ENCODE measurements around the gene P3H1. TPM values are rescaled to one million over a fixed set of nuclear protein-coding genes. Genes with fewer than 3 reads are reported as not detected.
A peak's percentile ranks its signal among the peaks of the same experiment; 100 is the strongest.

The P3H1 gene
- total RNA-seq, 2 experiments from 2014 or later = 40.1 to 43.3 TPM

- H3K4me3 Mint-ChIP-seq = no peak overlapping the region
- no peaks in the 10 kb centered on the region for H3K27me3 Mint-ChIP-seq
- H3K4me1 Mint-ChIP-seq = peaks cover 36% of the 10 kb centered on the region
- H3K36me3 Mint-ChIP-seq (ENCODE audit: low read depth) = peaks cover 16% of the 10 kb centered on the region
- no peak for DNase-seq
- peak overlapping the region; percentile 85 for H3K27ac Mint-ChIP-seq
- ChIA-PET POLR2A (interaction anchor here (0.6 to 4.1 kb wide), 36 partner anchors 10 to 405 kb away, joined by 3 to 55 read pairs (median 4); partner anchors contain the start of genes CCDC30, CFAP57, EBNA1BP2 and ERMAP), CTCF (interaction anchor here (0.8 to 3.8 kb wide), 17 partner anchors 10 to 404 kb away, joined by 3 to 29 read pairs (median 9); partner anchors contain the start of genes CCDC30, CFAP57, EBNA1BP2 and PPIH)
- H3K9me3 Mint-ChIP-seq = no peaks in the 10 kb centered on the region
Measured at GRCh38 chr1:42767510-42768000, 727 bp upstream of the P3H1 start.

GRCh38 chr1:42765832-42766740 lies 742 bp downstream of the P3H1 start:
- Mint-ChIP-seq H3K27ac (no peak overlapping the region), H3K36me3 (ENCODE audit: low read depth) (peaks cover 24% of the 10 kb centered on the region), H3K4me1 (peaks cover 35% of the 10 kb centered on the region), H3K27me3 (no peaks in the 10 kb centered on the region), H3K9me3 (no peaks in the 10 kb centered on the region), H3K4me3 (no peak overlapping the region)
- POLR2A ChIA-PET = interaction anchor here (0.6 to 4.1 kb wide), 42 partner anchors 8 to 884 kb away, joined by 3 to 55 read pairs (median 5); partner anchors contain the start of genes CFAP57, CLDN19, EBNA1BP2 and ELOVL1
- peak; percentile 31 for DNase-seq
- CTCF ChIA-PET = interaction anchor here (0.6 to 3.8 kb wide), 22 partner anchors 8 to 1948 kb away, joined by 3 to 29 read pairs (median 5); partner anchors contain the start of genes CCDC30, CFAP57, EBNA1BP2 and PPIH

- Mint-ChIP-seq H3K4me3 (no peak overlapping the region), H3K27ac (no peak overlapping the region), H3K9me3 (no peaks in the 10 kb centered on the region), H3K36me3 (ENCODE audit: low read depth) (peaks cover 18% of the 10 kb centered on the region), H3K27me3 (no peaks in the 10 kb centered on the region), H3K4me1 (peaks cover 31% of the 10 kb centered on the region)
- DNase-seq = no peak
- CTCF ChIA-PET = interaction anchor here (1.5 to 3.1 kb wide), 3 partner anchors 51 to 107 kb away, joined by 8 to 16 read pairs (median 13); partner anchors contain the start of genes PPIH and YBX1
- POLR2A ChIA-PET = interaction anchor here (0.7 to 4.1 kb wide), 8 partner anchors 16 to 885 kb away, joined by 3 to 55 read pairs (median 15); partner anchors contain the start of genes ERMAP, KDM4A, PPIH and SVBP
Measured at GRCh38 chr1:42765269-42765668, 1.6 kb downstream of the P3H1 start.

- H3K27ac Mint-ChIP-seq = no peak overlapping the region
- no peak for DNase-seq
- H3K4me1 Mint-ChIP-seq = peaks cover 5% of the 10 kb centered on the region
- H3K9me3 Mint-ChIP-seq = no peaks in the 10 kb centered on the region
- H3K36me3 Mint-ChIP-seq (ENCODE audit: low read depth) = peaks cover 22% of the 10 kb centered on the region
- H3K27me3 Mint-ChIP-seq = no peaks in the 10 kb centered on the region
- no peak overlapping the region for H3K4me3 Mint-ChIP-seq
- ChIA-PET CTCF (interaction anchor here (1.1 to 1.5 kb wide), 2 partner anchors 16 to 84 kb away, joined by 3 to 5 read pairs; partner anchors contain the start of gene ZNF691), POLR2A (no interaction called here)
Measured at GRCh38 chr1:42762269-42762668, 4.6 kb downstream of the P3H1 start.

GRCh38 chr1:42761567-42761966 lies 5.3 kb downstream of the P3H1 start:
- no peak overlapping the region for H3K27ac Mint-ChIP-seq
- no peak overlapping the region for H3K4me3 Mint-ChIP-seq

GRCh38 chr1:42759114-42759513 lies 7.7 kb downstream of the P3H1 start:
- H3K36me3 Mint-ChIP-seq (ENCODE audit: low read depth) = peaks cover 44% of the 10 kb centered on the region
- POLR2A ChIA-PET = interaction anchor here (1.0 to 3.2 kb wide), 2 partner anchors 8 to 421 kb away, joined by 3 to 16 read pairs; partner anchors contain the start of genes C1orf50 and P3H1
- H3K27ac Mint-ChIP-seq = no peak overlapping the region
- peaks cover 5% of the 10 kb centered on the region for H3K4me1 Mint-ChIP-seq
- CTCF ChIA-PET = interaction anchor here (2.9 kb wide), 1 partner anchor 8 kb away, joined by 20 read pairs; the partner anchor contains the start of genes C1orf50 and P3H1
- DNase-seq = no peak
- H3K27me3 Mint-ChIP-seq = no peaks in the 10 kb centered on the region
- no peaks in the 10 kb centered on the region for H3K9me3 Mint-ChIP-seq
- no peak overlapping the region for H3K4me3 Mint-ChIP-seq

More at GRCh38 chr1:42761567-42761966, 5.3 kb downstream of the P3H1 start:
- no peaks in the 10 kb centered on the region for H3K9me3 Mint-ChIP-seq
- H3K27me3 Mint-ChIP-seq = no peaks in the 10 kb centered on the region
- ChIA-PET POLR2A (no interaction called here), CTCF (interaction anchor here (1.1 kb wide), 1 partner anchor 17 kb away, joined by 3 read pairs; no protein-coding TSS in a partner anchor)
- H3K36me3 Mint-ChIP-seq (ENCODE audit: low read depth) = peaks cover 29% of the 10 kb centered on the region
- no peak for DNase-seq
- peaks cover 5% of the 10 kb centered on the region for H3K4me1 Mint-ChIP-seq

- Mint-ChIP-seq H3K4me3 (no peak overlapping the region), H3K27ac (peak overlapping the region; percentile 6), H3K36me3 (ENCODE audit: low read depth) (peaks cover 49% of the 10 kb centered on the region), H3K27me3 (no peaks in the 10 kb centered on the region), H3K9me3 (no peaks in the 10 kb centered on the region), H3K4me1 (peaks cover 4% of the 10 kb centered on the region)
- ChIA-PET POLR2A (interaction anchor here (1.0 to 3.2 kb wide), 2 partner anchors 8 to 420 kb away, joined by 3 to 16 read pairs; partner anchors contain the start of genes C1orf50 and P3H1), CTCF (interaction anchor here (2.9 kb wide), 1 partner anchor 8 kb away, joined by 20 read pairs; the partner anchor contains the start of genes C1orf50 and P3H1)
- no peak for DNase-seq
Measured at GRCh38 chr1:42758641-42759040, 8.2 kb downstream of the P3H1 start.

GRCh38 chr1:42757892-42758275 lies 8.9 kb downstream of the P3H1 start:
- H3K4me1 Mint-ChIP-seq = peaks cover 3% of the 10 kb centered on the region
- no peak for DNase-seq
- no peaks in the 10 kb centered on the region for H3K27me3 Mint-ChIP-seq
- no peak overlapping the region for H3K27ac Mint-ChIP-seq
- no peak overlapping the region for H3K4me3 Mint-ChIP-seq
- ChIA-PET CTCF (interaction anchor here (1.2 to 2.9 kb wide), 3 partner anchors 9 to 89 kb away, joined by 3 to 20 read pairs (median 6); partner anchors contain the start of genes C1orf50, P3H1 and ZNF691), POLR2A (interaction anchor here (0.6 to 3.2 kb wide), 2 partner anchors 9 to 191 kb away, joined by 3 to 16 read pairs; partner anchors contain the start of genes C1orf50 and P3H1)
- peaks cover 55% of the 10 kb centered on the region for H3K36me3 Mint-ChIP-seq (ENCODE audit: low read depth)
- H3K9me3 Mint-ChIP-seq = no peaks in the 10 kb centered on the region

GRCh38 chr1:42756956-42757891 lies 9.6 kb downstream of the P3H1 start:
- Mint-ChIP-seq H3K9me3 (no peaks in the 10 kb centered on the region), H3K27me3 (no peaks in the 10 kb centered on the region), H3K36me3 (ENCODE audit: low read depth) (peaks cover 60% of the 10 kb centered on the region), H3K27ac (no peak overlapping the region), H3K4me3 (no peak overlapping the region), H3K4me1 (peaks cover under 1% of the 10 kb centered on the region)
- no peak for DNase-seq
- CTCF ChIA-PET = interaction anchor here (1.2 to 2.9 kb wide), 3 partner anchors 10 to 89 kb away, joined by 3 to 20 read pairs (median 6); partner anchors contain the start of genes C1orf50, P3H1 and ZNF691
- POLR2A ChIA-PET = interaction anchor here (0.6 to 3.2 kb wide), 2 partner anchors 10 to 192 kb away, joined by 3 to 16 read pairs; partner anchors contain the start of genes C1orf50 and P3H1

- no peaks in the 10 kb centered on the region for H3K4me1 Mint-ChIP-seq
- ChIA-PET CTCF (interaction anchor here (0.9 to 1.2 kb wide), 3 partner anchors 13 to 25 kb away, joined by 3 to 4 read pairs (median 4); partner anchors contain the start of genes C1orf50 and P3H1), POLR2A (interaction anchor here (1.0 to 2.6 kb wide), 2 partner anchors 10 to 14 kb away, joined by 3 to 9 read pairs; partner anchors contain the start of genes C1orf50 and P3H1)
- no peak for DNase-seq
- H3K9me3 Mint-ChIP-seq = no peaks in the 10 kb centered on the region
- no peak overlapping the region for H3K27ac Mint-ChIP-seq
- no peak overlapping the region for H3K4me3 Mint-ChIP-seq
- peaks cover 70% of the 10 kb centered on the region for H3K36me3 Mint-ChIP-seq (ENCODE audit: low read depth)
- H3K27me3 Mint-ChIP-seq = no peaks in the 10 kb centered on the region
Measured at GRCh38 chr1:42753070-42753469, 13.8 kb downstream of the P3H1 start.

- H3K36me3 Mint-ChIP-seq (ENCODE audit: low read depth) = peaks cover 68% of the 10 kb centered on the region
- POLR2A ChIA-PET = interaction anchor here (1.0 to 2.6 kb wide), 2 partner anchors 9 to 14 kb away, joined by 3 to 9 read pairs; partner anchors contain the start of genes C1orf50 and P3H1
- no peaks in the 10 kb centered on the region for H3K27me3 Mint-ChIP-seq
- H3K27ac Mint-ChIP-seq = no peak overlapping the region
- CTCF ChIA-PET = interaction anchor here (0.9 to 1.3 kb wide), 4 partner anchors 14 to 94 kb away, joined by 3 to 4 read pairs (median 4); partner anchors contain the start of genes C1orf50, P3H1 and ZNF691
- no peaks in the 10 kb centered on the region for H3K9me3 Mint-ChIP-seq
- no peaks in the 10 kb centered on the region for H3K4me1 Mint-ChIP-seq
- DNase-seq = no peak
- no peak overlapping the region for H3K4me3 Mint-ChIP-seq
Measured at GRCh38 chr1:42752284-42752683, 14.5 kb downstream of the P3H1 start.
